GM18499 (cell line): ENCODE data around the gene RNF2.
"Not testable (repeated sequence)": the region's sequence is repeated elsewhere in the genome, so short reads cannot be mapped to it uniquely, and the experiment has no call there.

Experiments
- ATAC-seq: cut with Tn5 transposase; IDR thresholded peaks from one replicate; pipeline ENCODE4 v1.9.1; 2021; ENCODE audit warnings: moderate number of reproducible peaks; ENCODE audit not compliant: insufficient read depth, unreplicated experiment

The RNF2 gene

DNA sequence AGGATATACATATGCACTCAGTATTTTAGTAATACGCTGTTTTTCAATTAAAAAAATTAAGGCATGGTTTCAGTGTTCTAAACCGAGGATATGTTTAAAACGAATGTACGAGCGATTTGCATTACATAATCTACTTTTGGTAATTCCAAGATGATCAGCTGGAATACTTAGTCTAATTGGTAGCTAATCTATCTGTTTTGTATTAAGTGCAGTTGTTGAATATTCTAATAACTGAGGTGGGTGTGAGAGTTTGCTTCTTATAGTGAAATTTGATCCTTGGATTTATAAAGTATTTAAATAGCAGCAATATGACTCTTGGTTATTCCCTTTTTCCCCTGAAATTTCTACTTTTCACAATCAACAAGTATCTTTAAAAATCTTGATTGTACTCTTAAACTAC lies 1.3 kb downstream of the RNF2 start:
- no peak for ATAC-seq

DNA sequence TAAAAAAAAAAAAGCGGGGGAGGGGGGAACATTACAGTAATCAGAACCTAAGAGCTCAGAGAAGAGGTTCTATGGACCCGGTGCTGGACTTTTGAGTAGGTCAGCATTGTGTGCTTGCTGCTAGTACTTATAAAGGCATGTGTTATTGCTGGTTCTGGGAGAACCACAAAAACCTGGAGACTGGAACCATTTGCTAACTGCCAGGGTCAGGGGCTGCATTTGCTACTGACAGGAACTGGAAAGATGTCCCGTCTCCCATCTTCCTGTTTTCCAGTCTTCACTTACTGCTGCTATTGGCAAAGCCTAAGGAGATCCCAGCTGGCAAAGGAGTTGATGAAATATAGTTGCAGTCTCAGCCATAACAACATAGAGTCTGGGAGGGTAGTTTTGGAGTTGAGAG lies 4.3 kb downstream of the RNF2 start:
- ATAC-seq = no peak

DNA sequence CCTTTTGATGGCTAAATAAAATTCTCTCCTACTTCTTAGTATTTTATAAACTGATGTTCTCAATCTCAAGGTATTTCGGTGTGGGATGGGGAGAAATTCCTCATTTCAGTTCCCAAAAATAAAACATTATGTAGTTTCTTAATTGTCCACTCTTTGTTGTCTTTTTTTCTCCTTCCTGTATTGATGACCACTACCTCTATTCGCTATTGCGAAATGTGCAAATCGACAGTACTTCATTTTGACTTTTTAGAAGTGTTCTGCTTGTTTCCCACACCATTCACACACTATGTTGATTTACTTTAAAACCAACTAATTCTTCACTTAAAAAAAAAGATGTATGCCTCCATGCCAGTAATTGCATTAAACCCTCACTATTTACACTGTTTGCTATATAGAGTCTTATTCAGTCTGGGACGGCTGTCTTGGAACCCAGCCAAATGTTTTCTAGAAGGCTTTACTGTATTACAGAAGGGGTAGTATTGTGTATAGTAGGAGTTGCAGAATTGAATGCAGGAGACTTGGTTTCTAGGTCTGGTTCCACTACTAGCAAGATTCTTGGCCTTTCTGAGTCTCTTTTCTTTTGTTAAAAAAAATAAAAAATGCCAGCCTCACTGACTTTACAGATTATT lies 5.6 kb downstream of the RNF2 start:
- no peak for ATAC-seq

DNA sequence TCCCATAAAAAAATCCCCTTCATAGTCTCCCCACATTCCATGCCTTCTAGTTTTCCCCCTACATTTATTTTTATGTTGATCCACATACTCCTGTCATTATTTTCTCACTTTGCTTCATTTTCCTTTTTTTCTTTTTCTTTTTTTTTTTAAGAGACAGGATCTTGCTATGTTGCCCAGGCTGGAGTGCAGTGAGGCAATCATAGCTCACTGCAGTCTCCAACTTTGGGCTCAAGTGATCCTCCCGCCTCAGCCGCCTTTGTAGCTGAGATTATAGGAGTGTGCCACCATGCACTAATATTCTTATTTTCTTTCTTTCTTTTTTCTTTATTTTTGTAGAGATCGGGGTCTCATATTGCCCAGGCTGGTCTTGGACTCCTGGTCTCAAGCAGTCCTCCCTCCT lies 7.8 kb downstream of the RNF2 start:
- no peak for ATAC-seq

DNA sequence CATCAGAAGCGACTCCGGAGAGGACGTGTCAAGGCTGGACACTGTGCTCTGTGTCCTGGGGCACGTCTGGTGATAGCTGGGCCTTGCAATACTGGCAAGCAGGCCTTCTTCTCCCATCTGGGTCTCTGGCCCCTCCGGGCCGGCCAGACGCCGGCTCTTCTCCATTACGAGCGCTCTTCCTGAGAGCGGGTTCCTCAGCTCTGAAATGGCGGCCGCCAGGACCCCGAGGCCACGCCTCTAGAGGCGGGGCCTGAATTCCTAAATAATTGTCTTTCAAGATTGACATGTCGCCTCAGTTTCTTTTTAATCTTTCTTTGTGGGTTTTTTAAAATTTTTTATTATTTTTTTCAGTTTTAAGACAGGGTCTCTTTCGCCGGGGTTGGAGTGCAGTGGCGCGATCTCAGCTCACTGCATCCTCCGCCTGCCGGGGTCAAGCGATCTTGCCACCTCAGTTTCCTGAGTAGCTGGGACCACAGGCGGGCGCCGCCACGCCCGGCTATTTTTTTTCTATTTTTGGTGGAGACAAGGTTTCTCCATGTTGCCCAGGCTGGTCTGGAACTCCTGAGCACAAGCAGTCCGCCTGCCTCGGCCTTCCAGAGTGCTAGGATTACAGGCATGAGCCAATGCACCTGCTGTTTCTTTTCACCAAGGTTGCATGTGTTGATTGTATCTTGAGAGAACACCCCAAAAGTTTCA lies 9.2 kb downstream of the RNF2 start:
- no peak for ATAC-seq

DNA sequence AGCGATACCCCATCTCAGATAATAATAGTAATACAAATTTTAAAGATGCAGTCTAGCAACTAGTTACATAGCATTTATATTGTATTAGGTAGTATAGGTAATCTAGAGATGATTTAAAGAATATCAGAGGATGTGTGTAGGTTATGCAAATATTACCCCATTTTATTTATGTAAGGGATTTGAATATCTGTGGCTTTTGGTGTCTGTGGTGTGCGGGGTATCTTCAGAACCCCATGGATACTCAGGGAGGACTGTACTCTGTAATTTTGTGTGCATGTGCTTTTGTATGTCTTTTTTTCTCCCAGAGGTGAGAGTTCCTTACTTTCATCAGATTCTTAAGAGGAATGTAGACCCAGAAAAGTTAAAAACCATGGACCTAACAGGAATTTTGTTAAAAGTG lies 12.8 kb downstream of the RNF2 start:
- ATAC-seq = no peak

DNA sequence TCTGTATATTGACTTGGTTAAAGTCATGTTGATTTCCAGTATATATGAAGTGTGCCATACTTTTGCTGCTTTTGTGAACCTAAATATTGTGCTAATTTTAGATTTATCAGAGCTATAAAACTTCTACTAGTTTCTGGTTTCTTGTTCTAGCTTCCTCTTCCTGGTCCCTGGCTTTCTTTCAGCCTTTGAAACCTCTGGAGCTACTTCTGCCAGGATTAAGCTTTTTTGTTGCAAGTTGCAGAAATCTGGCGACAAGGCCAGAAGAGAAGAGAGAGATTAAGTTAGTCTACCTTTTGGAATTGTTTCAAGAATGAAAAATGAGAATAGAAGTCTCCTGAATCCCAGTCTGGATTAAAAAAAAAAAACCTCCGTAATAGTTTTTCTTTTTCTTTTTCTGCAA lies 13.5 kb downstream of the RNF2 start:
- ATAC-seq = no peak

DNA sequence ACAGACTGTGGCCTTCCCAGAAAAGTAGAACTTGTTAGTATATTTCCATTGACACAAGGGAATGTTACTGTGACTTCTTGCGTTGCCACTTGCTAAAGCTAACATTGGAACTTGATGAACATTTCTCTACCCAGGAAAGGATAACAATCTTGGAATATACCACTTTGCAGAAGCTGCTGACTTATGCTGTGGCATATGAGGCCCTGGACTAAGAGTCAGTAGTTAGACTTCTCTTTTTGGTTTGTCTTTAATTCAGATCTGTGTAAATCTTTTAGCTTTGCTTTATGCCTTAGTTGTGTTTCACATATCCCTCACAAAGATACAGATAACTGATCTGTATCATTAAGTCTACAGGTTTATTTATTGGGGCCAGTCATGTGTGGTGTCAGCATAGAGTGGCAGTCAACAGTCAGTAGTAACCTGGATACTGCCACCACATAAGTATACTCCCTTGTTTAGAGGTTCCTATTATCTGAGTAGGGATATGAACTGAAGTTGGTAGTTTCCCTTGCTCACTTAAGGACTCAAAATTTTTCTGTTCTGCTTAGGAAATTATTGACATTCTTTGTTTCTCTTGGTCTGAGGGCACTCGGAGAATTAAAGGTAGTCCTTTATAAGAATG lies 14.7 kb downstream of the RNF2 start:
- no peak for ATAC-seq

DNA sequence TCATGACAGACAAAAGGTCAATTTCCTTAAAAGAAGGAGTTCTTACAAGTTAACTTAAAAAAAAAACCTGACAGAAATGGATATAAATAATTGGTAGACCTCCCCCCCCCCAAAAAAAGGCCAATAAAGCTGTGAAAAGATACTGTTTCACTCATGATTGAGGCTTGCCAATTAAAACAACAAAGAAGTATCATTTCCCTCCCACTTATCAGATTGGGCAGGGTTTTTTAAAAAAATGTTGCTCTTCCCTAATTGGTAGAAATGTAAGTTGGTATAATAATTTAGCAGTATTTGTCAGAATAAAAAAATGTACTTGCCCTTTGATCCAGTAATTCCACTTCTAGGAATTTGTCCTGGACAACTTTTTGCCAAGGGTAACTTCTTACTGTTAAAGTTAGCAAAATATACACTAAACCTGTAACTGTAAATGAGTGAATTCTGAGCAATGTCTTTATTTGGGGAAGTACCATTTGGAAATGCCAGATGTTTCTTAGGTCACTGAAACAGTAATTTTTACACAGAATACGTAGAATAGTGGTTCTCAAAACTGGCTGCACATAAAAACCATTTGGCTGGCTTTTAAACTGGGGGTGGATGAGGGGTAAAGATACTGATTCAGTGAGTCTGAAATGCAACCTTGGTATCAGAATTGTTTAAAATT lies 17.5 kb downstream of the RNF2 start:
- no peak for ATAC-seq

DNA sequence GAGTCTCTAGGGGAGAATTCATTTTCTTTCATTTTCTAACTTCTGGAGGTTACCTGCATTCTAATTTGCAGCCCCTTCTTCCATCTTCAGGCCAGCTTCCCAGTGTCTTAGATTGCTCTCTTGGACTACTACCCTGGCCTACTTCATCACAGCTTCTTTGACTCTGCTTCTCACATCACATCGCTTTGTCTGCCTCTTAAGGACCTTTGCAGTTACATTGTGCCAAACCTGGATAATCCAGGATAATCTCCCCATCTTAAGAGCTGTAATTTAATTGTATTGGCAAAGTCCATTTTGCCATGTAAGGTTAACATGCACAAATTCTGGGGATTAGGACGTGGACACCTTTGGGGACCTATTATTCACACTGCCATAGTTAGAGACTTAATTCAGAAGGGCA lies 18.4 kb downstream of the RNF2 start:
- no peak for ATAC-seq

DNA sequence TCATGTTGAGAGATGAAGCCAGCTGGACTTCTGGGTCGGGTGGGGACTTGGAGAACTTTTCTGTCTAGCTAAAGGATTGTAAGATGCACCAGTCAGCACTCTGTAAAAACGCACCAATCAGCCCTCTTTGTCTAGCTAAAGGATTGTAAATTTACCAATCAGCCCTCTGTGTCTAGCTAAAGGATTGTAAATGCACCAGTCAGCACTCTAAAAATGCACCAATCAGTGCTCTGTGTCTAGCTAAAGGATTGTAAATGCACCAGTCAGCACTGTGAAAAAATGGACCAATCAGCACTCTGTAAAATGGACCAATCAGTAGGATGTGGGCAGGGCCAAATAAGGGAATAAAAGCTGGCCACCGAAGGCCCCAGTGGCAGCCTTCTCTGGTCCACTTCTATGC lies 19.6 kb downstream of the RNF2 start:
- ATAC-seq = not testable (repeated sequence)

DNA sequence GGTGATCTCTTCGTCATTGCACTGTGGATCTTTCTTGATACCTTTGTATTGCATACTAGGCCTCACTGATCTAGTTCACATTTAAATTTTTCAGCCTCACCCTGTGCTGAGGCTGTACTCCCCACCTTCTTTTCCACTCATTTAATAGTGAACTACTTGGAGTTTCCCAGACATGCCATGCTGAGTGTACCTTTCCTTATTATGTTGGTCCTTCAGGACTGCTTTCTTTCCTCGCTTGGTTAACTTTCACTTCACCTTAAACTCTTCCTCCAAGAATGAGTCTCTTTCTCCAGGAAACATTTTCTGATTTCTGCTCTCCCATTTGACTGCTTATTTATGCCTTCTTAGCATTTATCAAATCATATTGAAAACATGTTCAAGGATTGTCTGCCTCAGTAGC lies 20.8 kb downstream of the RNF2 start:
- ATAC-seq = no peak

DNA sequence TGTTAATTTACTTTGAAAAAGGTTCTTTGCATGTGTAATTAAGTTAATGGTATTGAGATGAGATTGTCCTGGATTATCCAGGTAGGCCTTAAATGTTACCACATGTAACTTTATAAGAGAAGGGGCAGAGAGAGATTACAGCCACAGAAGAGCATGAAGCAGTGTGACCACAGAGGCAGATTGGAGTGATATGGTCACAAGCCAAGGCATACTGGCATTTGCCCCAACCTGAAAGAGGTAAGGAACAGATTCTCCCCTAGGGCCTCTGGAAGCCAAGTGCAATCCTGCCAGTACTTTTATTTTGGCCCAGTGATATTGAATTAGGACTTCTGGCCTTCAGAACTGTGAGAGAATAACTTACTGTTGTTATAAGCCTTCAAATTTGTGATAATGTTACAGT lies 23.0 kb downstream of the RNF2 start:
- no peak for ATAC-seq

DNA sequence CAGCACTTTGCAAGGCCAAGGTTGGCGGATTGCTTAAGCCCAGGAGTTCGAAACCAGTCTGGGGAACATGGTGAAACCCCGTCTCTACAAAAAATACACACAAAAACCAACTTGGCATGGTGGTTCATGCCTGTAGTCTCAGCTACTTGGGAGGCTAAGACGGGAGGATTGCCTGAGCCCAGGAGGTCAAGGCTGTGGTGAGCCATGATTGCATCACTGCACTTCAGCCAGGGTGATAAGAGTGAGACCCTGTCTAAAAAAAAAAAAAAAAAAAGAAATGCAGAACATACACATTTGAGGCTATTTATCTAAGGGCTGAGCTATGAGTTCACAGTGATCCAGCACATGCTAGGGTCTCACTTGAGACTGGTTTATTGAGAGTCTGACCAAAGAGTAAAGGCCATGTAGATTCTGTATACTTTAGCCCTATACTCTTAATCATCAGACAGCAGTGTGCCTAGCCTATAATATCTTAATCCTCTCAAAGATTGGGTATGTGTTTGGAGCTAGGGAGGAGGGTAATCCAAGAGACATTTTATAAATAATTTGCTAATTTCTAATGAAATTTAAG lies 23.9 kb downstream of the RNF2 start:
- no peak for ATAC-seq

DNA sequence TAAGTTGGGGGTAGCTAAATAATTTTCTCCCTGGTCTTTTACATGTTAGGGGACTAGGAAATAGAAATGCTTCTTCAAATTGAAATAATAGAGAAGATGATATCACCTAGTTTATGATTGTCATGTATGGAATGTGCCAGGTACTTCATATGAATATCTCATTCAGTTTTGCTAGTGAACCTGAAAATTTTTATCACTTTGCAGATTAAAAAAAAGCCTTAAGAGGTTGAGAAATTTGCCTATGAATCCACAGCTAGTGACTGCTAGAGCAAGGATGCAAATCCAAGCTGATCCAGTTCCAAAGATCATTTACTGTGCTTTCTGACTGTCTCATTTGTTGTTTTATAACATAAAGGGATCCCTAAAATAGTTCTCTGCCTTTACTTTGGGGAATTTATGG lies 24.7 kb downstream of the RNF2 start:
- no peak for ATAC-seq

DNA sequence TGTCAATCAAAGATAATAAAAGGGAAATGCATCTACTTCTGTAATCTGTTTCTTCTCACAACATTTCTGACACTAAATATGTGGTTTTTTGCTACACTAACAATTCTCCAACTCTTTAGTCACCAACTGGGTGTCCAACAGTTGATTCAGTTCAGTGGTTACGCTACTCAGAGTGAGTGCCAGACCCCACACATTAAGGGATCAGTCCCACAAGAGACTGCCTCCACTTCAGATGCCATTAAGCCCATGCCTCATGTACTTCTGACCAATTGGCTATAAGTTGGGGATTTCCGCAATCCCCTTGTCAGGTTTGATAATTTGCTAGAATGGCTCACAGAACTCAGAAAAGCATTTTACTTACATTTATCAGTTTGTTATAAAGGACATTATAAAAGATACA lies 28.4 kb downstream of the RNF2 start:
- ATAC-seq = no peak

DNA sequence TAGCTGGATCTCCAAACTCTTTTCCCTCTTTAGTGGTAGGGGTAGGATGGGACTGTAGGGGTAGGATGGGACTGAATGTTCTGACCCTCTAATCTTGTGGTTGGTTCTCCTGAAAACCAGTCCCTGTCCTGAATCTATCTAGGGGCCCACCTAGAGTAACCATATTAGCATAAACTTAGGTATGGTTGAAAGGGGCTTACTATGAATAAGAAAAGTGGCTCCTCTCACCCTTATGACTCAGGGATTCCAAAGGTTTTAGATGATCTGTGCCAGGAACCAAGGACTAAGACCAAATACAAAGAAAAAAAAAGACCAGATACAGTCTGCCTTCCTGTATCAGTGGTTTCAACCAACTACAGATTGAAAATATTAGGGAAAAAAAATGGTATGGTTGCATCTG lies 28.9 kb downstream of the RNF2 start:
- no peak for ATAC-seq

DNA sequence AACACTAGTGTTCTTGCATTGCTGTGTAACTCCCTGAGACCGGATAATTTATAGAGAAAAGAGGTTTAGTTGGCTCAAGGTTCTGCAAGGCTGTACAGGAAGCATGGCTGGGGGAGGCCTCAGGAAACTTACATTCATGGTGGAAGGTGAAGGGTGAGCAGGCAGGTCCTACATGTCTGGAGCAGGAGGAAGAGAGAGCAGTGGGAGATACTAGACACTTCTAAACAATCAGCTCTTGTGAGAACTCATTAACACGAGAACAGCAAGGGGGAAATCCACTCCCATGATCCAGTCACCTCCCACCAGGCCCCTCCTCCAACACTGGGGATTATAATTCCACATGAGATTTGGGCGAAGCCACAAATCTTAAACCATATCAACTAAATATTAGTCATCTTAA lies 30.1 kb downstream of the RNF2 start:
- no peak for ATAC-seq

DNA sequence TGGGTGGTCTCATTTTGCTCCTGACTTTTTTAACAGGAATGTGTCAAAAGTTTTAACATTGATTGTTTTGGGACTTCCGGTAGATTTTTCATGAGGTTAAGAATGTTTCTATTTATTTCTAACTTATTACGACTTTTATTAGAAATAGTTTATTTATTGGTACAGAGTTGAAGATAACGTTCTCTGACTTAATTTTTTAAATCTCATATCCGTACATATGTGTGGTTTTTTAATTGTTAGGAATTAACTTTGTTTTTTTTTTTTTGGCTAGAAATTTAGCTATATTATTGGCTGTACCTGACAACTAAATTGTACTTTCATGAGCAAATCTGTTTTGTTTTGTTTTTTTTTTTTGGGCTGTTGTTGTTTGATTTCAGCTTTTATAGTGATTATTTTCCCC lies 32.0 kb downstream of the RNF2 start:
- no peak for ATAC-seq

DNA sequence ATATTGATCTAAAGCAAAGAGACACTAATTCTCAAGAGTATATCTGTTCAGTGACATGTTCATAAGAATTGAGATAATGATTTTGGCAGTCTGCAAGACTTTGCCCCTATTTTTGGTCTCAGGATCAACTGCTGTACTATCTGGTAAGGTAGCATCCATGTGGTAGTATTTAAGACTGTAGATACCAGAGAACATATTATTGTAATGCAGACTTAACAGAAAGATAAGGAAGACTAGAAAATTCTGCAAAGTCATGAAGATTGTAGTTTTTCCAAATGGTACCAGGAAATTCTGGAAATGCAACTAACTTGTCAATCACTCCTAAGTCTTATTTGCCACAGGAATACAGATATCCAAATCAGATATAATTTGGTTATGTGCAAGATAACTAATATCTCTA lies 35.1 kb downstream of the RNF2 start:
- ATAC-seq = no peak

DNA sequence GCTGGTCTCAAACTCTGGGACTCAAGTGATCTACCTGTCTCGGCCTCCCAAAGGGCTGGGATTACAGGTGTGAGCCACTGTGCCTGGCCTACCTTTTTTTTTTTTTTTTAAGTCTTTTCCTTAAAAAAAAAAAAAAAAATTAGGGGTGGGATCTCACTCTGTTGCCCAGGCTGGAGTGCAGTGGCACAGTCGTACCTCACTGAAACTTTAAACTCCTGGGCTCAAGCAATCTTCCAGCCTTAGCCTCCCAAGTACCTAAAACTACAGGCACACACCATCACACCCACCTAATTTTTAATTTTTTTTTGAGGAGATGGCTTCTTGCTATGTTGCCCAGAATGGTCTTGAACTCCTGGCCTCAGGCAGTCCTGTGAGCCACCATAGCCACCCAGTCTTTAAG lies 38.5 kb downstream of the RNF2 start:
- ATAC-seq = no peak
